GM23248 (cell line): ENCODE measurements around the gene GALNT17. TPM values are rescaled to one million over a fixed set of nuclear protein-coding genes. Genes with fewer than 3 reads are reported as not detected.

Experiments used
- DNase-seq: peaks from one replicate; pipeline ENCODE4 v3.0.0-alpha.2; 2015
- H2AFZ ChIP-seq: fragments of 200-600 bp; sonication (generic); 2 replicates; pipeline ENCODE4 v1.6.1; 2016; ENCODE audit warnings: antibody characterized with exemption
- H3F3A ChIP-seq: fragments of 200-600 bp; sonication (generic); 2 replicates; pipeline ENCODE4 v1.6.1; 2016; ENCODE audit warnings: mild to moderate bottlenecking, antibody characterized with exemption, mixed run types; ENCODE audit not compliant: insufficient read depth
- H3K27ac ChIP-seq: fragments of 200-600 bp; sonication (generic); 2 replicates; pipeline ENCODE4 v1.5.1; 2016; ENCODE audit warnings: mild to moderate bottlenecking
- H3K27me3 ChIP-seq: fragments of 200-600 bp; sonication (generic); replicated peaks from 2 replicates; pipeline ENCODE4 v1.6.1; 2016; ENCODE audit warnings: mild to moderate bottlenecking; ENCODE audit not compliant: insufficient read depth
- H3K36me3 ChIP-seq: fragments of 200-600 bp; sonication (generic); 2 replicates; pipeline ENCODE4 v1.6.1; 2016; ENCODE audit warnings: low read depth, mild to moderate bottlenecking
- H3K4me1 ChIP-seq: fragments of 200-600 bp; sonication (generic); 2 replicates; pipeline ENCODE4 v1.6.1; 2016; ENCODE audit warnings: mild to moderate bottlenecking; ENCODE audit not compliant: insufficient read depth
- H3K4me2 ChIP-seq: fragments of 200-600 bp; sonication (generic); one replicate; pipeline ENCODE4 v1.6.1; 2016; ENCODE audit warnings: mild to moderate bottlenecking; ENCODE audit not compliant: unreplicated experiment
- H3K4me3 ChIP-seq: fragments of 200-600 bp; sonication (generic); 2 replicates; pipeline ENCODE4 v1.5.1; 2016; ENCODE audit warnings: mild to moderate bottlenecking
- H3K79me2 ChIP-seq: fragments of 200-600 bp; sonication (generic); 2 replicates; pipeline ENCODE4 v1.6.1; 2016; ENCODE audit warnings: mild to moderate bottlenecking; ENCODE audit not compliant: insufficient read depth
- H3K9ac ChIP-seq: fragments of 200-600 bp; sonication (generic); 2 replicates; pipeline ENCODE4 v1.6.1; 2016; ENCODE audit warnings: mild to moderate bottlenecking
- H3K9me2 ChIP-seq: fragments of 200-600 bp; sonication (generic); 2 replicates; pipeline ENCODE4 v1.6.1; 2016; ENCODE audit warnings: mixed run types, mild to moderate bottlenecking, moderate library complexity; ENCODE audit not compliant: insufficient read depth
- H3K9me3 ChIP-seq: fragments of 200-600 bp; sonication (generic); one replicate; pipeline ENCODE4 v1.6.1; 2017; ENCODE audit warnings: low read depth
- H4K20me1 ChIP-seq: fragments of 200-600 bp; sonication (generic); 2 replicates; pipeline ENCODE4 v1.6.0; 2016; ENCODE audit not compliant: insufficient read depth
- EZH2 ChIP-seq: fragments of 200-600 bp; sonication (generic); IDR thresholded peaks from 2 replicates; pipeline ENCODE4 v1.6.1; 2018; ENCODE audit warnings: antibody characterized with exemption, mild to moderate bottlenecking; ENCODE audit not compliant: insufficient read depth, poor library complexity, severe bottlenecking
- EZH2phosphoT487 ChIP-seq: fragments of 200-600 bp; sonication (generic); IDR thresholded peaks from 2 replicates; pipeline ENCODE4 v1.6.1; 2018; ENCODE audit warnings: antibody characterized with exemption, moderate library complexity, mild to moderate bottlenecking, low read depth; ENCODE audit not compliant: insufficient read depth
- WGBS, 2 experiments: methylation state at CpG; one replicate each; pipeline ENCODE4 v1.1.6; 2015 to 2017; ENCODE audit warnings: low lambda C conversion rate in 2 of 2, low coverage in 1 of 2; ENCODE audit errors: missing lambda C conversion rate in 2 of 2; 5-methylcytosine and 5-hydroxymethylcytosine counted together
- in situ Hi-C: fragments of 300-500 bp; cut with MboI; formaldehyde crosslinking; loops from 2 replicates; pipeline ENCODE4 v1.15.0; 2020
- polyA plus RNA-seq: library from polyadenylated mRNA; unstranded; fragments of >200 nt; fragmentation: Nextera tagmentation; extraction: Ambion mirVana; gene quantifications from 2 replicates; pipeline ENCODE4 v1.2.1, GENCODE V29; 2016
- total RNA-seq: library from RNA; depleted of rRNA; stranded (reverse); fragments of >200 nt; shearing (Covaris generic); gene quantifications from 2 replicates; pipeline ENCODE4 v1.2.3, GENCODE V29; 2014

GALNT17 gene
- total and polyA plus RNA-seq, 2 experiments from 2014 or later, result not detected

GRCh38 chr7:71145906-71146901, 14.3 kb downstream of the GALNT17 start:
- H3K27me3 ChIP-seq, result no peaks in the 10 kb centered on the region
- H3K27ac ChIP-seq, result no peak overlapping the region

GRCh38 chr7:71148098-71148497, 16.2 kb downstream of the GALNT17 start:
- no peak for DNase-seq
- in situ Hi-C loops, result no loop called here
- no peaks in the 10 kb centered on the region for H3K9me2 ChIP-seq
- no peaks in the 10 kb centered on the region for H3F3A ChIP-seq
- no peaks in the 10 kb centered on the region for H3K79me2 ChIP-seq
- no peaks in the 10 kb centered on the region for H3K27me3 ChIP-seq
- H3K27ac ChIP-seq, result no peak overlapping the region
- H3K4me3 ChIP-seq, result no peak overlapping the region
- H3K4me1 ChIP-seq, result no peaks in the 10 kb centered on the region
- TF ChIP-seq EZH2phosphoT487 (no peak), EZH2 (no peak)
- H3K9me3 ChIP-seq, result no peaks in the 10 kb centered on the region
- no peak overlapping the region for H3K4me2 ChIP-seq
- no peaks in the 10 kb centered on the region for H4K20me1 ChIP-seq
- no peaks in the 10 kb centered on the region for H3K36me3 ChIP-seq
- no peak overlapping the region for H2AFZ ChIP-seq
- H3K9ac ChIP-seq, result no peak overlapping the region

More at GRCh38 chr7:71145906-71146901, 14.3 kb downstream of the GALNT17 start:
- WGBS, 2 experiments, result 20 to 21% methylated on average over 24 of the region's 24 CpGs
- H4K20me1 ChIP-seq, result no peaks in the 10 kb centered on the region
- in situ Hi-C loops, result no loop called here
- H2AFZ ChIP-seq, result no peak overlapping the region
- H3K36me3 ChIP-seq, result no peaks in the 10 kb centered on the region
- no peak for DNase-seq
- no peak overlapping the region for H3K4me2 ChIP-seq
- no peak overlapping the region for H3K4me3 ChIP-seq
- H3F3A ChIP-seq, result no peaks in the 10 kb centered on the region
- no peak overlapping the region for H3K9ac ChIP-seq
- H3K4me1 ChIP-seq, result no peaks in the 10 kb centered on the region
- no peak for TF ChIP-seq EZH2
- no peak for TF ChIP-seq EZH2phosphoT487
- no peaks in the 10 kb centered on the region for H3K79me2 ChIP-seq
- H3K9me3 ChIP-seq, result no peaks in the 10 kb centered on the region
- no peaks in the 10 kb centered on the region for H3K9me2 ChIP-seq

GRCh38 chr7:71155236-71155635, 23.3 kb downstream of the GALNT17 start:
- no peaks in the 10 kb centered on the region for H3K27me3 ChIP-seq
- H4K20me1 ChIP-seq, result no peaks in the 10 kb centered on the region
- H3K4me1 ChIP-seq, result no peaks in the 10 kb centered on the region
- WGBS, 2 experiments, result 34 to 36% methylated on average over 9 of the region's 9 CpGs
- no peaks in the 10 kb centered on the region for H3K36me3 ChIP-seq
- DNase-seq, result no peak
- no peak overlapping the region for H3K4me2 ChIP-seq
- H3K9ac ChIP-seq, result no peak overlapping the region
- in situ Hi-C loops, result no loop called here
- no peak overlapping the region for H2AFZ ChIP-seq
- no peaks in the 10 kb centered on the region for H3K79me2 ChIP-seq
- no peak overlapping the region for H3K27ac ChIP-seq
- no peak overlapping the region for H3K4me3 ChIP-seq
- H3K9me3 ChIP-seq, result no peaks in the 10 kb centered on the region
- H3K9me2 ChIP-seq, result no peaks in the 10 kb centered on the region
- TF ChIP-seq EZH2, result no peak
- no peak for TF ChIP-seq EZH2phosphoT487
- no peaks in the 10 kb centered on the region for H3F3A ChIP-seq

GRCh38 chr7:71157757-71158156, 25.8 kb downstream of the GALNT17 start:
- no peaks in the 10 kb centered on the region for H3K79me2 ChIP-seq
- 18 to 19% methylated on average over 3 of the region's 3 CpGs for WGBS, 2 experiments
- no peak overlapping the region for H3K4me3 ChIP-seq
- in situ Hi-C loops, result no loop called here
- H2AFZ ChIP-seq, result no peak overlapping the region
- H3K36me3 ChIP-seq, result no peaks in the 10 kb centered on the region
- no peak overlapping the region for H3K27ac ChIP-seq
- H3K4me1 ChIP-seq, result no peaks in the 10 kb centered on the region
- DNase-seq, result no peak
- H3K9me3 ChIP-seq, result no peaks in the 10 kb centered on the region
- no peak overlapping the region for H3K9ac ChIP-seq
- H3K9me2 ChIP-seq, result no peaks in the 10 kb centered on the region
- TF ChIP-seq EZH2 (no peak), EZH2phosphoT487 (no peak)
- H3K4me2 ChIP-seq, result no peak overlapping the region
- no peaks in the 10 kb centered on the region for H3F3A ChIP-seq
- no peaks in the 10 kb centered on the region for H4K20me1 ChIP-seq
- H3K27me3 ChIP-seq, result no peaks in the 10 kb centered on the region
